Measurements from ENCODE around the gene APOBEC3F. TPM values are rescaled to one million over a fixed set of nuclear protein-coding genes. Genes with fewer than 3 reads are reported as not detected.
"Not testable (repeated sequence)": the region's sequence is repeated elsewhere in the genome, so short reads cannot be mapped to it uniquely, and the experiment has no call there.

APOBEC3F gene
- total RNA-seq, 1 donor from 2014 or later: 5.3 TPM

DNA sequence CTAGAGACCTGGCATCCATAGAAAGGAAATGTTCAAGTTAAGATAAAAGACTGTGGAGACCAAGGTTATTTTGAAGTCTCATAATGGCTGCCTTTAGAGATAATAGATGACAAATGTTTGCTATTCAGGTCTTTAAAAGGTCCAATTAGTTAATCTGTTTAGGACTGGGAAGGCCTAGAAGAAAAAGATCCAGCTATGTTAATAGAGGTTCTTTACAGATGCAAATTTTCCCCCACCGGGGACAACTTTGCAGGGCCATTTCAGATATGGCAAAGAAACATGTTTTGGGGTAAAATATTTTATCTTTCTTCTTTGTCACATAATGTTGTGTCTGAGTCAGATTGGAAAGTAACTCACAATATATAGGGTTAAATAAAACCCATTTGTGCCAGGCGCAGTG is 33.3 kb downstream of the APOBEC3F start:
- Mint-ChIP-seq H3K4me3 (ENCODE audit: unreplicated experiment) (no peak overlapping the region), H3K27me3 (ENCODE audit: low read depth) (no peaks in the 10 kb centered on the region), H3K4me1 (ENCODE audit: low read depth) (peaks cover 3% of the 10 kb centered on the region), H3K9me3 (ENCODE audit: low read depth) (no peaks in the 10 kb centered on the region), H3K27ac (ENCODE audit: unreplicated experiment) (no peak overlapping the region), H3K36me3 (ENCODE audit: low read depth) (no peaks in the 10 kb centered on the region)
- TF ChIP-seq, protein P1, sequence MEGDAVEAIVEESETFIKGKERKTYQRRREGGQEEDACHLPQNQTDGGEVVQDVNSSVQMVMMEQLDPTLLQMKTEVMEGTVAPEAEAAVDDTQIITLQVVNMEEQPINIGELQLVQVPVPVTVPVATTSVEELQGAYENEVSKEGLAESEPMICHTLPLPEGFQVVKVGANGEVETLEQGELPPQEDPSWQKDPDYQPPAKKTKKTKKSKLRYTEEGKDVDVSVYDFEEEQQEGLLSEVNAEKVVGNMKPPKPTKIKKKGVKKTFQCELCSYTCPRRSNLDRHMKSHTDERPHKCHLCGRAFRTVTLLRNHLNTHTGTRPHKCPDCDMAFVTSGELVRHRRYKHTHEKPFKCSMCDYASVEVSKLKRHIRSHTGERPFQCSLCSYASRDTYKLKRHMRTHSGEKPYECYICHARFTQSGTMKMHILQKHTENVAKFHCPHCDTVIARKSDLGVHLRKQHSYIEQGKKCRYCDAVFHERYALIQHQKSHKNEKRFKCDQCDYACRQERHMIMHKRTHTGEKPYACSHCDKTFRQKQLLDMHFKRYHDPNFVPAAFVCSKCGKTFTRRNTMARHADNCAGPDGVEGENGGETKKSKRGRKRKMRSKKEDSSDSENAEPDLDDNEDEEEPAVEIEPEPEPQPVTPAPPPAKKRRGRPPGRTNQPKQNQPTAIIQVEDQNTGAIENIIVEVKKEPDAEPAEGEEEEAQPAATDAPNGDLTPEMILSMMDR (IDR thresholded peaks at IDR 0.05): no peak
- no peak for DNase-seq (ENCODE audit: low spot score)

DNA sequence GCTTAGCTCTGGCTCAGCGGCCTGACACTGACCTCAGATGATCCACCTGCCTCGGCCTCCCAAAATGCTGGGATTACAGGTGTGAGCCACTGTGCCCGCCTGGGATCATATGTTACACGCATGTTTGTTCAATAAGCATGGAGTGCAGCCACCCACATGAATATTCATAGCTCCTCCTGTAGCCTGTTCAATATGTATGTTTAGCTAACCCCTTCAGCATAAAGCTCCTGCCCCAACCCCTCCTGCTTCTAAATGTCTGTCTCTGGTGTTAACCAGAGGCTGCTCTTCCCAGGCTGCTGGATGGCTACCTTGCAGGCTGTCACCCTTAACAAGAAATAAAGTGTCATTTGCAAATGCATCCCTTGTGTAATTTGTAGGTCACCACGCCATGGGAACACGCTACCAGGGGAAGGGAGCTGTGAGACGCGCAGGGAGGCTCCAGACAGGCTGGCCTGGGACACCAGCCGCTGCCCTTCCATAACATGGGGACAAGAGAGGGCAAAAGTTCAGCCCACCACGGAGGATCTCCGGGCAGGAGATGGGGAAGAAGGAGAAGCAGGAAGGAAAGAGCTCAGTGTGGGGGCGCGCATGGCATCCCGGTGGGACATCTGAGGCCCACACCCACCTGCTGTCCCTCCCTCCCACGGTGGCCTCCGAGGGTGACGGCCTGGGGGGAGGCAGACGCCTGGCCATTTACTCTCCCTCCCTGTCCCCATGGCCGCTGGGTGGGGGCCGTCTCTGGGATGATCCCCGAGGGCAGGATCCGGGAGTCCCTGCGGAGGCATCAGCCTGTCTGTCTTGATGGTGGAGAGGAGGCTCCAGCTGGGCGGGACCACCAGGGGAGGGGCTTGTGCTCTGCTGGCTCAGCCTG is 35.7 kb downstream of the APOBEC3F start:
- H3K4me3 Mint-ChIP-seq (ENCODE audit: unreplicated experiment); DNase-seq (ENCODE audit: low spot score); H3K9me3 Mint-ChIP-seq (ENCODE audit: low read depth); H3K36me3 Mint-ChIP-seq (ENCODE audit: low read depth); H3K4me1 Mint-ChIP-seq (ENCODE audit: low read depth); H3K27ac Mint-ChIP-seq (ENCODE audit: unreplicated experiment); H3K27me3 Mint-ChIP-seq (ENCODE audit: low read depth): not testable (repeated sequence)
- TF ChIP-seq, protein P1 (IDR thresholded peaks at IDR 0.05): peak; percentile 32

DNA sequence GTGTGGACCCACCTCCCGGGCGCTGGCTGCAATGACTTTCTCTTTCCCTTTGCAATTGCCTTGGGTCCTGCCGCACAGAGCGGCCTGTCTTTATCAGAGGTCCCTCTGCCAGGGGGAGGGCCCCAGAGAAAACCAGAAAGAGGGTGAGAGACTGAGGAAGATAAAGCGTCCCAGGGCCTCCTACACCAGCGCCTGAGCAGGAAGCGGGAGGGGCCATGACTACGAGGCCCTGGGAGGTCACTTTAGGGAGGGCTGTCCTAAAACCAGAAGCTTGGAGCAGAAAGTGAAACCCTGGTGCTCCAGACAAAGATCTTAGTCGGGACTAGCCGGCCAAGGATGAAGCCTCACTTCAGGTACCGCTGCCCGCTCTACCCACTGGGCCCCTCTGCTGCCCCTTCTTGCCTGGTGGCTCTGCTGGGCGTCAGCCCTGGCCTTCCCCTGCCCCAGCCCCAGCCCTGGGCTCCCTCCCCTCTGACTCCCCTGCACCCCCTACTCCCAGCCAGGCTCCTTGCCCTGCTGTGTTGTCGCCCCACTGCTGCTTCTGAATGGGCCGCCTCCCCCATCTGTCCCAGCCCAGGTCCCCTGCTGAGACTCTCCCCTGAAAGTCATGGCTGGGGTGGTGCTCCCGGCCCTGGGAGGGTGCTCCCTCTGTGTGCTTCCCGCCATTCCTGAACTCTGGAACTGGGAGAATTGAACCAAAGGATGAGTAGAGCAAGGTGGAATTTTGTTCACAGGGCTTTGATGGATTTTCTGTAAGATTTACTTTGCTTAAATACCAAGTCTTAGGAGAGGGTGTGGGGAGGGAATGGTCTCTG is 36.6 kb downstream of the APOBEC3F start, which contains the start of gene APOBEC3G:
Gene APOBEC3G, plus strand, starts transcription at position 250 of the 815 bp plus-strand sequence. Its CDS starts 87 bp downstream, at position 337.
- H3K9me3 Mint-ChIP-seq (ENCODE audit: low read depth); H3K36me3 Mint-ChIP-seq (ENCODE audit: low read depth); H3K4me1 Mint-ChIP-seq (ENCODE audit: low read depth); DNase-seq (ENCODE audit: low spot score); H3K27me3 Mint-ChIP-seq (ENCODE audit: low read depth); H3K27ac Mint-ChIP-seq (ENCODE audit: unreplicated experiment): not testable (repeated sequence)
- H3K4me3 Mint-ChIP-seq (ENCODE audit: unreplicated experiment): peak within 1 kb of the TSS; percentile 53
- TF ChIP-seq, protein P1 (IDR thresholded peaks at IDR 0.05): peak; percentile 26

DNA sequence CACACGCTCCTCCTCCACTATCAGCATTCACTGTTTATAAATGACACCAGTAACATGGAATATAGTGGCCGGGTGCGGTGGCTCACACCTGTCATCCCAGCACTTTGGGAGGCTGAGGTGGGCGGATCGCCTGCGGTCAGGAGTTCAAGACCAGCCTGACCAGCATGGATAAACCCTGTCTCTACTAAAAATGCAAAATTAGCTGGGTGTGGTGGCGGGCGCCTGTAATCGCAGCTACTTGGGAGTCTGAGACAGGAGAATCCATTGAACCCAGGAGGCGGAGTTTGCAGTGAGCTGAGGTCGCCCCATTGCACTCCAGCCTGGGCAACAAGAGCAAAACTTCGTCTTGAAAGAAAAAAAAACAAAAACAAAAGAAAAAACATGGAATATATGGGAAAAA is 37.2 kb downstream of the APOBEC3F start:
- H3K4me3 Mint-ChIP-seq (ENCODE audit: unreplicated experiment); H3K27me3 Mint-ChIP-seq (ENCODE audit: low read depth); H3K36me3 Mint-ChIP-seq (ENCODE audit: low read depth); DNase-seq (ENCODE audit: low spot score); H3K4me1 Mint-ChIP-seq (ENCODE audit: low read depth); H3K9me3 Mint-ChIP-seq (ENCODE audit: low read depth); H3K27ac Mint-ChIP-seq (ENCODE audit: unreplicated experiment): not testable (repeated sequence)

DNA sequence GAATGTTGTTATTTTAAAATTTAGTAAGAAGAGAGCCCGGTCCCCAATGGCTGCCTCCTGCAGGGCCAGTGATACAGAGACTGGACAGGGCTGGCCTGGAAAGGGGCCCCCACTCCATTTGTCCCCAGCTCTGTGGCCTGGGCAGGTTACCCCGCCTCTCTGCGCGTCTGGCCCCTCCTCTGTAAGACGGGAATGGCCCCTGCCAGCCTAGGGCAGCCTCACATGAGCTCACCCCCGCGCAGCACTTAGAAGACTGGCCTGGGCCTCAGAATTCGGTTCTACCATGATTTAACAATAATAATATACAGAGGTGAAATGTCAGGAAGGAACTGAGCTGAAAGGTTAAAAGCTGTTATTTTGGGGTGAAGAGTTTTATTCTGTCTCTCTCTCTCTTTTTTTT is 37.7 kb downstream of the APOBEC3F start:
- Mint-ChIP-seq H3K4me3 (ENCODE audit: unreplicated experiment) (no peak overlapping the region), H3K27me3 (ENCODE audit: low read depth) (no peaks in the 10 kb centered on the region), H3K9me3 (ENCODE audit: low read depth) (no peaks in the 10 kb centered on the region), H3K36me3 (ENCODE audit: low read depth) (no peaks in the 10 kb centered on the region), H3K4me1 (ENCODE audit: low read depth) (peaks cover 3% of the 10 kb centered on the region), H3K27ac (ENCODE audit: unreplicated experiment) (no peak overlapping the region)
- no peak for DNase-seq (ENCODE audit: low spot score)
- TF ChIP-seq, protein P1 (IDR thresholded peaks at IDR 0.05): no peak

DNA sequence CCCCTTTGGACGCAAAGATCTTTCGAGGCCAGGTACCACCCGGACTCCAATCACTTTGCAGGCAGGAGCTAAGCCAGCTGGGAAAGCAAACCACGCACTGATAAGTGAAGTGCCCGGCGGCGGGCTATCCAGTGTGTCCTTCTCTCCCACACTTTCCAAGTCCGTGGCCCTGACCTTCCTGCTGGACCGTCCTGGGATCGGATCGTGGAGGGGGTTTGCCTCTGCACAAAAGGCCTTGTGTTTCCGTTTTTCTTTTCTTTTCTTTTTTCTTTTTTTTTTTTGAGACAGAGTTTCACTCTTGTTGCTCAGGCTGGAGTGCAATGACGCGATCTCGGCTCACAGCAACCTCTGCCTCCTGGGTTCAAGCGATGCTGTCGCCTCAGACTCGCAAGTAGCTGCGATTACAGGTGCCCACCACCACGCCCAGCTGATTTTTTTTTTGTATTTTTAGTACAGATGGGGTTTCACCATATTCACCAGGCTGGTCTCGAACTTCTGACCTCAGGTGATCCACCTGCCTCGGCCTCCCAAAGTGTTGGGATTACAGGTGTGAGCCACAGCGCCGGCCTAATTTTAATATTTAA is 38.5 kb downstream of the APOBEC3F start:
- DNase-seq (ENCODE audit: low spot score); H3K9me3 Mint-ChIP-seq (ENCODE audit: low read depth); H3K4me3 Mint-ChIP-seq (ENCODE audit: unreplicated experiment); H3K27ac Mint-ChIP-seq (ENCODE audit: unreplicated experiment); H3K4me1 Mint-ChIP-seq (ENCODE audit: low read depth); H3K27me3 Mint-ChIP-seq (ENCODE audit: low read depth); H3K36me3 Mint-ChIP-seq (ENCODE audit: low read depth): not testable (repeated sequence)
